Measurements from ENCODE around the gene C1S. TPM values are rescaled to one million over a fixed set of nuclear protein-coding genes. Genes with fewer than 3 reads are reported as not detected.
"Not testable (repeated sequence)": the region's sequence is repeated elsewhere in the genome, so short reads cannot be mapped to it uniquely, and the experiment has no call there.

The C1S gene
- total and polyA plus RNA-seq, 2 of the 4 experiments (the other 2 are of a cell fraction): 49.6 to 85.4 TPM

DNA sequence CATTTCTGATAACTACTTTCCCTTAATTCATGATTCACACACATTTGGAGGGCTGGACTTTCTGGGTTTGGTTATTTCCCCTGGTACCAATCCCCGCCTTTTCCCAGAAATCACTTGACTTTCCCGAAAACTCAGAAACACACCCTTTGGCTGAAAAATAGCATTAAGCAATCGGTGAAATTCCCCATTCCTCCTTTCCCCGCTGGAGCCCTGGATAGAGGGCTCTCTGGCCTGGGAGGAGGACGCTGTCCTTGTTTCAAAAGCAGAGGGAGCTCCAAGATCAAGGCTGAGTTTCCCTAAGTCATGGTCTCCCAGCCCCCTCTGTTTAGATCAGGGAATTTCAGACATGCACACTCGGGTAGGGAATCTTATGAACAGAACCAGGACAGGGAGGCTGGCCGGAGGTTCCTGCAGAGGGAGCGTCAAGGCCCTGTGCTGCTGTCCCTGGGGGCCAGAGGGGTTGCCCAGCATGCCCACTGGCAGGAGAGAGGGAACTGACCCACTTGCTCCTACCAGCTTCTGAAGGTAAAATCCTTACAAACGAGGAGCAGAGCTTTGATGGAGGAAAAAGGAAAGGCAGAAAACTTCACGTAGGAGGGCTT lies at the start of gene C1S (continued):
- TF ChIP-seq, protein P1, sequence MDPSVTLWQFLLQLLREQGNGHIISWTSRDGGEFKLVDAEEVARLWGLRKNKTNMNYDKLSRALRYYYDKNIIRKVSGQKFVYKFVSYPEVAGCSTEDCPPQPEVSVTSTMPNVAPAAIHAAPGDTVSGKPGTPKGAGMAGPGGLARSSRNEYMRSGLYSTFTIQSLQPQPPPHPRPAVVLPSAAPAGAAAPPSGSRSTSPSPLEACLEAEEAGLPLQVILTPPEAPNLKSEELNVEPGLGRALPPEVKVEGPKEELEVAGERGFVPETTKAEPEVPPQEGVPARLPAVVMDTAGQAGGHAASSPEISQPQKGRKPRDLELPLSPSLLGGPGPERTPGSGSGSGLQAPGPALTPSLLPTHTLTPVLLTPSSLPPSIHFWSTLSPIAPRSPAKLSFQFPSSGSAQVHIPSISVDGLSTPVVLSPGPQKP (IDR thresholded peaks at IDR 0.05; ENCODE audit: borderline replicate concordance, low read depth, low read length): no peak
- peak; percentile 83 for TF ChIP-seq MAFK (IDR thresholded peaks at IDR 0.05; ENCODE audit: low read depth, low read length)
- no peak for TF ChIP-seq RFX5 (IDR thresholded peaks at IDR 0.05; ENCODE audit: low read depth, low read length)
- peak; percentile 98 for TF ChIP-seq SMC3 (IDR thresholded peaks at IDR 0.05; ENCODE audit: low read depth, low read length)

DNA sequence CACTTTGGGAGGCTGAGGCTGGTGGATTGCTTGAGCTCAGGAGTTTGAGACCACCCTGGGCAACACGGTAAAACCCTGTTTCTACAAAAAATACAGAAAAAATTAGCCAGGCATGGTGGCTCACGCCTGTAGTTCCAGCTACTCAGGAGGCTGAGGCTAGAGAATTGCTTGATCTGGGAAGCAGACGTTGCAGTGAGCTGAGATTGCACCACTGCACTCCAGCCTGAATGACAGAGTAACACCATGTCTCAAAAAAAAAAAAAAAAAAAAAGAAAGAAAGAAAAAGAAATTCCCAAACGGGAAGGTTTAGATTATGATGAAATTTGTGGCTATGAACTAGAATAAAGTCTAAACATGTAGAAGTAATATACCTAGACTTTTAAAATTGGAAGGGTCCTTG lies 49.1 kb upstream of the C1S start:
- peaks cover 3 to 21% of the 10 kb centered on the region in 2 experiments; a peak in 3 of 4 replicates for H3K79me1 ChIP-seq (ENCODE audit: low read depth in 1 of 2, low read length in 2 of 2)
- dilution Hi-C loops (cut with HindIII; ENCODE audit: low sequenced_read_pairs, unreplicated experiment); H2BK15ac ChIP-seq (ENCODE audit: low read depth, low read length); H2BK5ac ChIP-seq (ENCODE audit: low read depth, low read length, poor library complexity, severe bottlenecking); H2AFZ ChIP-seq (replicated peaks; ENCODE audit: low read length, poor library complexity); H3K27ac ChIP-seq (ENCODE audit: insufficient read depth, low read length); H3K4me2 ChIP-seq (ENCODE audit: low read depth, low read length); H3K27me3 ChIP-seq (ENCODE audit: control insufficient read depth, insufficient read depth, low read length); intact Hi-C loops (cut with micrococcal nuclease); H4K20me1 ChIP-seq (ENCODE audit: insufficient read depth, low read length); H3K9ac ChIP-seq (ENCODE audit: low read depth, low read length); in situ Hi-C loops (cut with MboI; ENCODE audit: low sequenced_read_pairs); H3K14ac ChIP-seq (replicated peaks; ENCODE audit: low read depth, low read length); H2AK9ac ChIP-seq (replicated peaks; ENCODE audit: low read depth, low read length, poor library complexity); H2AK5ac ChIP-seq (ENCODE audit: low read depth, low read length); BruUV-seq (replicated peaks); H3K36me3 ChIP-seq (ENCODE audit: control insufficient read depth, insufficient read depth, low read length); CTCF ChIA-PET; H2BK120ac ChIP-seq (ENCODE audit: low read depth, low read length); H3K18ac ChIP-seq (ENCODE audit: low read depth, low read length); H4K8ac ChIP-seq (ENCODE audit: low read depth in 2 of 2, low read length in 2 of 2); H3K4me3 ChIP-seq (ENCODE audit: insufficient read depth, low read depth, low read length); H3K9me3 ChIP-seq (ENCODE audit: control insufficient read depth, insufficient read depth, low read length); H4K91ac ChIP-seq (ENCODE audit: insufficient read depth, low read depth, low read length); H3K4me1 ChIP-seq (ENCODE audit: control insufficient read depth, insufficient read depth, low read length); H3K56ac ChIP-seq (ENCODE audit: extremely low read depth, insufficient read depth, low read length); H3K4ac ChIP-seq (ENCODE audit: low read depth, low read length); ATAC-seq (ENCODE audit: low read depth); DNase-seq; H3K23ac ChIP-seq (ENCODE audit: low read depth, low read length); H2BK20ac ChIP-seq (ENCODE audit: low read depth, low read length); H4K5ac ChIP-seq (ENCODE audit: low read depth, low read length); POLR2A ChIA-PET (ENCODE audit: unreplicated experiment); H3K9me1 ChIP-seq (ENCODE audit: insufficient read depth, low read length): not testable (repeated sequence)
- WGBS, 2 experiments (ENCODE audit: extremely low coverage in 2 of 2, insufficient read length in 1 of 2): no CpG with 5 or more reads among the region's 4 CpGs

All from IMR-90 (cell line).